ENCODE results near the gene UBL4A. TPM values are rescaled to one million over a fixed set of nuclear protein-coding genes. Genes with fewer than 3 reads are reported as not detected.

Gene UBL4A
- total RNA-seq, 1 experiment from 2014 or later, result 37.4 TPM

- no TSS peak for BruUV-seq (replicated peaks)
- Histone ChIP-seq H3K4me1 (ENCODE audit: control insufficient read depth in 1 of 2, insufficient read depth in 2 of 2, low read length in 2 of 2) (no peaks in the 10 kb centered on the region), H3K36me3 (ENCODE audit: control insufficient read depth in 1 of 2, insufficient read depth in 2 of 2, low read length in 2 of 2) (peaks cover 2 to 4% of the 10 kb centered on the region in 2 experiments; a peak in 1 of 4 replicates), H2AFZ (ENCODE audit: low read depth, low read length, poor library complexity, severe bottlenecking) (no peak overlapping the region), H3K27me3 (ENCODE audit: insufficient read depth, low read length) (no peaks in the 10 kb centered on the region), H3K27ac (ENCODE audit: low read depth, low read length) (no peak overlapping the region), H3K9ac (ENCODE audit: low read length) (no peak overlapping the region), H4K20me1 (ENCODE audit: insufficient read depth) (no peaks in the 10 kb centered on the region), H3K79me2 (ENCODE audit: insufficient read depth, low read length) (peaks cover 9% of the 10 kb centered on the region), H3K9me2 (ENCODE audit: insufficient read depth) (no peaks in the 10 kb centered on the region), H3K4me2 (ENCODE audit: low read length) (no peak overlapping the region), H3K9me3 (ENCODE audit: control insufficient read depth in 1 of 2, insufficient read depth in 1 of 2, low read depth in 1 of 2, low read length in 2 of 2) (no peaks in the 10 kb centered on the region), H3K4me3 (replicated peaks in 1 of 2; ENCODE audit: low read depth in 1 of 2, low read length in 2 of 2) (no peak overlapping the region)
- ATAC-seq (no peak), DNase-seq (ENCODE audit: low read depth, low spot score) (no peak)
- TF ChIP-seq SP1 (IDR thresholded peaks at IDR 0.05; ENCODE audit: low read depth) (no peak), FOSL1 (IDR thresholded peaks at IDR 0.05; ENCODE audit: low read depth) (no peak), CTCF (IDR thresholded peaks at IDR 0.05 in 2 of 3, conservative IDR thresholded peaks at IDR 0.05 in 1 of 3; ENCODE audit: borderline replicate concordance in 1 of 3, insufficient read depth in 1 of 3, low read depth in 2 of 3, low read length in 2 of 3) (no peak), SRF (IDR thresholded peaks at IDR 0.05; ENCODE audit: low read depth) (no peak), ELF1 (IDR thresholded peaks at IDR 0.05; ENCODE audit: borderline replicate concordance, low read depth) (no peak), EZH2phosphoT487 (IDR thresholded peaks at IDR 0.05; ENCODE audit: borderline replicate concordance) (no peak), EGR1 (IDR thresholded peaks at IDR 0.05; ENCODE audit: low read depth) (no peak), JUND (IDR thresholded peaks at IDR 0.05) (no peak)
- intact Hi-C loops (cut with micrococcal nuclease), result no loop called here
- ChIA-PET RAD21 (ENCODE audit: low non-redundant PET in 1 of 2, low total read pairs in 2 of 2, uncharacterized antibody in 2 of 2, unreplicated experiment in 2 of 2) (no interaction called here), CTCF (no interaction called here), POLR2A (no interaction called here)
These were observed 21.5 kb downstream of the UBL4A start for GRCh38 chrX:154464806-154465365.

- Histone ChIP-seq H3K36me3 (ENCODE audit: control insufficient read depth in 1 of 2, insufficient read depth in 2 of 2, low read length in 2 of 2) (peaks cover 2 to 4% of the 10 kb centered on the region in 2 experiments; a peak in 1 of 4 replicates), H3K79me2 (ENCODE audit: insufficient read depth, low read length) (peaks cover 20% of the 10 kb centered on the region), H3K4me1 (ENCODE audit: control insufficient read depth in 1 of 2, insufficient read depth in 2 of 2, low read length in 2 of 2) (peaks cover 5 to 6% of the 10 kb centered on the region in 2 experiments; a peak in 1 of 4 replicates), H2AFZ (ENCODE audit: low read depth, low read length, poor library complexity, severe bottlenecking) (no peak overlapping the region), H3K4me2 (ENCODE audit: low read length) (no peak overlapping the region), H3K9me2 (ENCODE audit: insufficient read depth) (no peaks in the 10 kb centered on the region), H3K27ac (ENCODE audit: low read depth, low read length) (no peak overlapping the region), H3K4me3 (replicated peaks in 1 of 2; ENCODE audit: low read depth in 1 of 2, low read length in 2 of 2) (no peak overlapping the region), H3K9me3 (ENCODE audit: control insufficient read depth in 1 of 2, insufficient read depth in 1 of 2, low read depth in 1 of 2, low read length in 2 of 2) (no peaks in the 10 kb centered on the region), H3K27me3 (ENCODE audit: insufficient read depth, low read length) (no peaks in the 10 kb centered on the region), H4K20me1 (ENCODE audit: insufficient read depth) (no peaks in the 10 kb centered on the region), H3K9ac (ENCODE audit: low read length) (no peak overlapping the region)
- ChIA-PET CTCF (no interaction called here), RAD21 (ENCODE audit: low non-redundant PET in 1 of 2, low total read pairs in 2 of 2, uncharacterized antibody in 2 of 2, unreplicated experiment in 2 of 2) (no interaction called here), POLR2A (no interaction called here)
- ATAC-seq (no peak), DNase-seq (ENCODE audit: low read depth, low spot score) (no peak)
- no TSS peak for BruUV-seq (replicated peaks)
- TF ChIP-seq FOSL1 (IDR thresholded peaks at IDR 0.05; ENCODE audit: low read depth), result no peak
- no peak for TF ChIP-seq YY1 (IDR thresholded peaks at IDR 0.05; ENCODE audit: extremely low read depth, insufficient replicate concordance, low read depth, low read length)
- no peak for TF ChIP-seq CBX3 (IDR thresholded peaks at IDR 0.05; ENCODE audit: low read depth)
- TF ChIP-seq JUND (IDR thresholded peaks at IDR 0.05), result no peak
- no peak for TF ChIP-seq POLR2AphosphoS5 (IDR thresholded peaks at IDR 0.05; ENCODE audit: low read depth, low read length)
- TF ChIP-seq ZNF274 (IDR thresholded peaks at IDR 0.05; ENCODE audit: low read depth, low read length), result no peak
- no peak for TF ChIP-seq ZFX (IDR thresholded peaks at IDR 0.05)
- TF ChIP-seq ELF1 (IDR thresholded peaks at IDR 0.05; ENCODE audit: borderline replicate concordance, low read depth), result no peak
- TF ChIP-seq MAX (IDR thresholded peaks at IDR 0.05), result no peak
- intact Hi-C loops (cut with micrococcal nuclease), result no loop called here
These were observed 22.7 kb downstream of the UBL4A start for GRCh38 chrX:154463611-154464220.
